IMR-90 (cell line): Measurements from ENCODE around the gene OSBP2. TPM values are rescaled to one million over a fixed set of nuclear protein-coding genes. Genes with fewer than 3 reads are reported as not detected.

Source experiments
- ATAC-seq: fragments of 200-7000 bp; cut with Tn5 transposase; 2 replicates; pipeline ENCODE4 v1.9.1; 2020; ENCODE audit warnings: low read depth, mild to moderate bottlenecking, moderate library complexity
- BruUV-seq: library from RNA; stranded (reverse); fragments of 400-500 nt; replicated peaks from 2 replicates; lab custom pipeline; 2021; lab: Mats Ljungman, UMichigan
- CTCF ChIA-PET: fragments of 300-600 bp; formaldehyde crosslinking; extraction: SDS; loops from one replicate; lab custom pipeline; 2021; ENCODE audit warnings: antibody characterized with exemption; lab: Yijun Ruan, JAX
- POLR2A ChIA-PET: fragments of 300-600 bp; sonication (Branson Sonifier 250); formaldehyde crosslinking; loops from one replicate; lab custom pipeline; 2022; ENCODE audit warnings: antibody characterized with exemption; ENCODE audit not compliant: unreplicated experiment; lab: Charles Lee
- DNase-seq: peaks from one replicate; pipeline ENCODE4 v3.0.0; 2013
- H2AFZ ChIP-seq: replicated peaks from 2 replicates; pipeline ENCODE3; 2013; ENCODE audit warnings: low read length, mild to moderate bottlenecking; ENCODE audit not compliant: poor library complexity
- H2AK5ac ChIP-seq: 2 replicates; pipeline ENCODE4 v1.6.1; 2013; ENCODE audit warnings: low read depth, low read length, inconsistent platforms
- H2AK9ac ChIP-seq: replicated peaks from 2 replicates; pipeline ENCODE3; 2013; ENCODE audit warnings: mild to moderate bottlenecking, low read depth, low read length, moderate library complexity; ENCODE audit not compliant: poor library complexity
- H2BK120ac ChIP-seq: 2 replicates; pipeline ENCODE4 v1.6.1; 2013; ENCODE audit warnings: low read depth, low read length, inconsistent platforms
- H2BK15ac ChIP-seq: 3 replicates; pipeline ENCODE4 v1.6.1; 2013; ENCODE audit warnings: low read depth, low read length, inconsistent platforms
- H2BK20ac ChIP-seq: 2 replicates; pipeline ENCODE4 v1.6.1; 2013; ENCODE audit warnings: low read depth, mild to moderate bottlenecking, inconsistent platforms, low read length, moderate library complexity
- H2BK5ac ChIP-seq: 2 replicates; pipeline ENCODE4 v1.6.1; 2013; ENCODE audit warnings: mild to moderate bottlenecking, low read depth, low read length, inconsistent platforms; ENCODE audit not compliant: poor library complexity, severe bottlenecking
- H3K14ac ChIP-seq: replicated peaks from 2 replicates; pipeline ENCODE4 v1.6.1; 2013; ENCODE audit warnings: low read depth, low read length, inconsistent platforms
- H3K18ac ChIP-seq: 2 replicates; pipeline ENCODE4 v1.6.1; 2013; ENCODE audit warnings: low read depth, low read length, control low read depth
- H3K23ac ChIP-seq: 2 replicates; pipeline ENCODE4 v1.6.1; 2013; ENCODE audit warnings: low read depth, low read length, inconsistent platforms
- H3K27ac ChIP-seq: 2 replicates; pipeline ENCODE4 v1.5.1; 2013; ENCODE audit warnings: mild to moderate bottlenecking, control low read depth, low read length; ENCODE audit not compliant: insufficient read depth
- H3K27me3 ChIP-seq: 2 replicates; pipeline ENCODE4 v1.6.1; 2013; ENCODE audit warnings: low read length; ENCODE audit not compliant: control insufficient read depth, insufficient read depth
- H3K36me3 ChIP-seq: 2 replicates; pipeline ENCODE4 v1.6.1; 2013; ENCODE audit warnings: low read length, mixed read lengths; ENCODE audit not compliant: control insufficient read depth, insufficient read depth
- H3K4ac ChIP-seq: 2 replicates; pipeline ENCODE4 v1.6.1; 2013; ENCODE audit warnings: low read depth, low read length, inconsistent platforms
- H3K4me1 ChIP-seq: 2 replicates; pipeline ENCODE4 v1.6.1; 2013; ENCODE audit warnings: low read length, mixed read lengths; ENCODE audit not compliant: control insufficient read depth, insufficient read depth
- H3K4me2 ChIP-seq: 2 replicates; pipeline ENCODE4 v1.6.1; 2013; ENCODE audit warnings: low read depth, mild to moderate bottlenecking, control low read depth, low read length, moderate library complexity
- H3K4me3 ChIP-seq: 2 replicates; pipeline ENCODE4 v1.5.1; 2013; ENCODE audit warnings: low read depth, mild to moderate bottlenecking, control low read depth, low read length, moderate library complexity; ENCODE audit not compliant: insufficient read depth
- H3K56ac ChIP-seq: 2 replicates; pipeline ENCODE4 v1.6.1; 2013; ENCODE audit warnings: low read length, inconsistent platforms; ENCODE audit not compliant: insufficient read depth; ENCODE audit errors: extremely low read depth
- H3K79me1 ChIP-seq, 2 experiments: 2 replicates each; pipeline ENCODE4 v1.6.1; 2013; ENCODE audit warnings: low read length in 2 of 2, inconsistent platforms in 1 of 2, low read depth in 1 of 2
- H3K9ac ChIP-seq: 2 replicates; pipeline ENCODE4 v1.6.1; 2013; ENCODE audit warnings: low read depth, low read length, control low read depth
- H3K9me1 ChIP-seq: 2 replicates; pipeline ENCODE4 v1.6.1; 2013; ENCODE audit warnings: low read length, inconsistent platforms; ENCODE audit not compliant: insufficient read depth
- H3K9me3 ChIP-seq: 2 replicates; pipeline ENCODE4 v1.6.1; 2013; ENCODE audit warnings: low read length; ENCODE audit not compliant: control insufficient read depth, insufficient read depth
- H4K20me1 ChIP-seq: 2 replicates; pipeline ENCODE4 v1.6.1; 2013; ENCODE audit warnings: low read length, inconsistent platforms; ENCODE audit not compliant: insufficient read depth
- H4K5ac ChIP-seq: 2 replicates; pipeline ENCODE4 v1.6.1; 2013; ENCODE audit warnings: mild to moderate bottlenecking, low read depth, low read length, control low read depth
- H4K8ac ChIP-seq, 2 experiments: 2 replicates each; pipeline ENCODE4 v1.6.1; 2013; ENCODE audit warnings: low read depth in 2 of 2, low read length in 2 of 2, control low read depth in 1 of 2, inconsistent platforms in 1 of 2
- H4K91ac ChIP-seq: 2 replicates; pipeline ENCODE4 v1.6.1; 2013; ENCODE audit warnings: low read depth, low read length, inconsistent platforms; ENCODE audit not compliant: insufficient read depth
- BHLHE40 ChIP-seq: fragments of 150-350 bp; IDR thresholded peaks from 2 replicates; pipeline ENCODE4 v1.6.1; 2016; ENCODE audit warnings: mild to moderate bottlenecking, low read depth, low read length
- CEBPB ChIP-seq: IDR thresholded peaks from 2 replicates; pipeline ENCODE4 v1.6.1; 2012; ENCODE audit warnings: low read depth, low read length, improper control_type of control experiment
- CHD1 ChIP-seq: IDR thresholded peaks from 2 replicates; pipeline ENCODE4 v1.6.1; 2012; ENCODE audit warnings: low read depth, low read length, improper control_type of control experiment
- CTCF ChIP-seq: conservative IDR thresholded peaks from 2 replicates; pipeline ENCODE4 v1.5.1; 2012; ENCODE audit warnings: mild to moderate bottlenecking, low read depth, low read length, improper control_type of control experiment
- ELK1 ChIP-seq: fragments of 150-350 bp; IDR thresholded peaks from 2 replicates; pipeline ENCODE4 v1.6.1; 2016; ENCODE audit warnings: low read depth, mild to moderate bottlenecking, low read length, moderate library complexity, borderline replicate concordance
- FOS ChIP-seq: fragments of 150-350 bp; IDR thresholded peaks from 2 replicates; pipeline ENCODE4 v1.6.1; 2016; ENCODE audit warnings: low read depth, low read length
- MAFK ChIP-seq: IDR thresholded peaks from 2 replicates; pipeline ENCODE4 v1.6.1; 2012; ENCODE audit warnings: low read depth, low read length, improper control_type of control experiment
- MAZ ChIP-seq: IDR thresholded peaks from 2 replicates; pipeline ENCODE4 v1.6.1; 2012; ENCODE audit warnings: low read depth, mild to moderate bottlenecking, low read length, improper control_type of control experiment, moderate library complexity, borderline replicate concordance
- MXI1 ChIP-seq: IDR thresholded peaks from 2 replicates; pipeline ENCODE4 v1.6.1; 2012; ENCODE audit warnings: low read depth, mild to moderate bottlenecking, low read length, moderate library complexity, borderline replicate concordance
- NFE2L2 ChIP-seq: fragments of 150-350 bp; IDR thresholded peaks from 2 replicates; pipeline ENCODE4 v1.6.1; 2016; ENCODE audit warnings: low read depth, mild to moderate bottlenecking, low read length
- POLR2A ChIP-seq: IDR thresholded peaks from 2 replicates; pipeline ENCODE4 v1.6.1; 2012; ENCODE audit warnings: mild to moderate bottlenecking, low read depth, low read length
- RAD21 ChIP-seq: IDR thresholded peaks from 2 replicates; pipeline ENCODE4 v1.6.1; 2012; ENCODE audit warnings: low read length, improper control_type of control experiment
- RCOR1 ChIP-seq: IDR thresholded peaks from 2 replicates; pipeline ENCODE4 v1.6.1; 2012; ENCODE audit warnings: mild to moderate bottlenecking, low read length, improper control_type of control experiment; ENCODE audit not compliant: insufficient replicate concordance
- RFX5 ChIP-seq: IDR thresholded peaks from 2 replicates; pipeline ENCODE4 v1.8.0; 2012; ENCODE audit warnings: low read depth, mild to moderate bottlenecking, low read length, moderate library complexity
- SMC3 ChIP-seq: fragments of 150-350 bp; IDR thresholded peaks from 2 replicates; pipeline ENCODE4 v1.6.1; 2016; ENCODE audit warnings: low read depth, mild to moderate bottlenecking, antibody characterized with exemption, low read length, moderate library complexity
- USF2 ChIP-seq: fragments of 150-350 bp; IDR thresholded peaks from 2 replicates; pipeline ENCODE4 v1.6.1; 2017; ENCODE audit warnings: mild to moderate bottlenecking, antibody characterized with exemption, low read length, low read depth
- WGBS, 2 experiments: methylation state at CpG; one replicate each; pipeline versions ENCODE4 v1.1.5 to v1.1.7; 2013; ENCODE audit warnings: missing lambda C conversion rate in 2 of 2; ENCODE audit not compliant: insufficient read length in 1 of 2; ENCODE audit errors: extremely low coverage in 2 of 2; 5-methylcytosine and 5-hydroxymethylcytosine counted together
- dilution Hi-C: fragments of 300-500 bp; cut with HindIII; formaldehyde crosslinking; loops from one replicate; pipeline ENCODE4 v1.14.3; 2018; ENCODE audit warnings: low sequenced_read_pairs; ENCODE audit not compliant: unreplicated experiment
- in situ Hi-C: fragments of 300-500 bp; cut with MboI; formaldehyde crosslinking; loops from 3 replicates; pipeline ENCODE4 v1.14.3; 2019; ENCODE audit warnings: low sequenced_read_pairs, inconsistent platforms, mixed read lengths
- intact Hi-C: fragments of 100-400 bp; cut with micrococcal nuclease; formaldehyde crosslinking; loops from 2 replicates; pipeline ENCODE4 v1.10.0; 2022
- polyA plus RNA-seq, 3 experiments: library from polyadenylated mRNA; depleted of rRNA; stranded (reverse); fragments of >200 nt; gene quantifications; 2 replicates each; pipeline ENCODE4 v1.2.3, GENCODE V29; 2012; ENCODE audit warnings: low replicate concordance in 1 of 3
- total RNA-seq: library from RNA; depleted of rRNA; stranded (reverse); fragments of >200 nt; gene quantifications from 2 replicates; pipeline ENCODE4 v1.2.3, GENCODE V29; 2012

The OSBP2 gene
- total and polyA plus RNA-seq, 2 of the 4 experiments (the other 2 are of a cell fraction) = 1.8 to 2.2 TPM

GRCh38 chr22:30934053-30934452, 239.4 kb downstream of the OSBP2 start:
- no peak overlapping the region for H2BK15ac ChIP-seq
- no peak overlapping the region for H3K56ac ChIP-seq
- no peak overlapping the region for H2BK5ac ChIP-seq
- no peak overlapping the region for H3K23ac ChIP-seq
- no peak overlapping the region for H3K4me3 ChIP-seq
- TF ChIP-seq POLR2A (no peak), MXI1 (no peak), NFE2L2 (no peak), FOS (no peak), CTCF (no peak), MAZ (no peak), RAD21 (no peak), RCOR1 (no peak), ELK1 (no peak), CEBPB (no peak), USF2 (no peak), CHD1 (no peak), BHLHE40 (no peak), RFX5 (no peak), MAFK (no peak), SMC3 (no peak)
- no peak overlapping the region for H2BK120ac ChIP-seq
- no peak overlapping the region for H2BK20ac ChIP-seq
- dilution Hi-C loops (no loop called here), intact Hi-C loops (no loop called here), in situ Hi-C loops (no loop called here)
- WGBS, 2 experiments = 100% methylated on average over 1 of the region's 8 CpGs; no CpG with 5 or more reads in 1 of the 2 experiments
- no peak overlapping the region for H4K5ac ChIP-seq
- peaks cover 80% of the 10 kb centered on the region for H3K36me3 ChIP-seq
- H3K9me3 ChIP-seq = no peaks in the 10 kb centered on the region
- ChIA-PET POLR2A (no interaction called here), CTCF (no interaction called here)
- H4K8ac ChIP-seq = no peak overlapping the region
- no peak overlapping the region for H3K4me2 ChIP-seq
- H3K4me1 ChIP-seq = no peaks in the 10 kb centered on the region
- BruUV-seq = no TSS peak
- no peak for ATAC-seq
- no peak overlapping the region for H3K18ac ChIP-seq
- H2AK9ac ChIP-seq = peak overlapping the region; percentile 18
- no peak overlapping the region for H4K91ac ChIP-seq
- no peak overlapping the region for H3K27ac ChIP-seq
- no peak overlapping the region for H3K9ac ChIP-seq
- peaks cover 0 to 8% of the 10 kb centered on the region in 2 experiments; a peak in 3 of 4 replicates for H3K79me1 ChIP-seq
- H2AK5ac ChIP-seq = no peak overlapping the region
- no peaks in the 10 kb centered on the region for H3K27me3 ChIP-seq
- peaks cover 5% of the 10 kb centered on the region; the same call in 1 of the 2 replicates for H4K20me1 ChIP-seq
- H3K4ac ChIP-seq = no peak overlapping the region
- no peak overlapping the region for H2AFZ ChIP-seq
- DNase-seq = no peak
- H3K9me1 ChIP-seq = no peaks in the 10 kb centered on the region
- H3K14ac ChIP-seq = no peak overlapping the region
